HG03097 (cell line): ENCODE data around the gene ULBP2.

ENCODE experiments used
- ATAC-seq: cut with Tn5 transposase; IDR thresholded peaks from one replicate; pipeline ENCODE4 v1.9.1; 2021; ENCODE audit not compliant: unreplicated experiment, low FRiP score

Gene ULBP2

DNA sequence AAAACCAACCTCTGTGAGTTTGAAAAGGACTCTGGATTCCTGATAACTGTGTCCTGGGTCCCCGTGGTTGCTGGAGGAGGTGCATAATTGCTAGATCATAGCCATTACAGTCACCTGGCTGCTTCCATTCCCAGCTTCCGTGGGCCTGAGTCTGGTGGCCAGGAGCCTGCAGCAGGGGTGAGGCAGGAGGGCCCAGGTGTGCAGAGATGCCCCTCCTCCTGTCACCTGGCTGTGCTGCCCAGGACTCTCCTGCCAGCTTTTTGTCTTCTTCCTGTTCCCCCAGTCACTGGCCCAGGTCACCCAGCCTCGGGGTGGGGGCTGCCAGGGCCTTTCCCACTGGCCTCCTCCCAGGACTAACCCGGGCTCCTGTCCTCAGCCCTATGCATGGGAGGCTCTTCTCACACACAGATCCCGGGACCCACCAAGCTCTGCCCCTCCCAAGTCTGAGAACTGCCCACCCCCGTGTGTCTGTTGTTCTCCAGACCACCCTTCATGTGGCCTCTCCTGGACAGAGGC lies 53.5 kb downstream of the ULBP2 start:
- no peak for ATAC-seq

DNA sequence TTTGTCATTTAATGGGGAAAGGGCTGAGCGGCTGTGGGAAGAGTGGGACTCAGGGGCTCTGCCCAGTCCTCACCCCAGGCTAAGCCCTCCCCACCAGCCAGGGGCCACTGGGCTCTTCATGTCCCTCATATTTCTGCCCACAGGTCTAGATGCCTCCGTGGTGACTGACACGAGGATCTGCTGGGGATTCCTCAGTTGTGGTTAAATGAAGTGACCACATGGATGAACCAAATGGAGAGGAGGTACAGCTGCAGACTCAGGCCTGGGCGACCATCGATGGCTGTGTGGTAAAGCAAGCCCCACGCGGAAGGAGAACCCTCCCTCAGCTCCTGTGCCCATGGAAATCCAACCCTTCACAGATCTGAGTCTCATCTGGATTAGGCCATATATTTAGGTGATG lies 54.2 kb downstream of the ULBP2 start:
- ATAC-seq: no peak
